Neural cell (in vitro differentiated cells): ENCODE results near the gene CPHXL2. TPM values are rescaled to one million over a fixed set of nuclear protein-coding genes. Genes with fewer than 3 reads are reported as not detected.

Experiments used
- H2AFZ ChIP-seq: fragments of 200-600, 300-800 bp; sonication (generic), shearing (Covaris generic); 2 replicates; pipeline ENCODE4 v1.6.0; 2014; ENCODE audit warnings: low read depth, mild to moderate bottlenecking, antibody characterized with exemption, low read length, moderate library complexity
- H3F3A ChIP-seq: fragments of 200-600 bp; shearing (Covaris generic); 2 replicates; pipeline ENCODE4 v1.6.1; 2016; ENCODE audit warnings: mild to moderate bottlenecking, moderate library complexity, mixed read lengths, antibody characterized with exemption, low read length; ENCODE audit not compliant: insufficient read depth, poor library complexity, severe bottlenecking
- H3K27ac ChIP-seq: fragments of 200-600, 300-800 bp; sonication (generic), shearing (Covaris generic); 2 replicates; pipeline ENCODE4 v1.5.1; 2014; ENCODE audit warnings: mild to moderate bottlenecking, low read length, moderate library complexity
- H3K27me3 ChIP-seq: fragments of 300-800, 200-600 bp; sonication (generic), shearing (Covaris generic); 2 replicates; pipeline ENCODE4 v1.6.0; 2014; ENCODE audit warnings: mild to moderate bottlenecking, low read depth, low read length, moderate library complexity; ENCODE audit not compliant: insufficient read depth
- H3K36me3 ChIP-seq: fragments of 300-800, 200-600 bp; sonication (generic), shearing (Covaris generic); 2 replicates; pipeline ENCODE4 v1.5.1; 2014; ENCODE audit warnings: mild to moderate bottlenecking, antibody characterized with exemption, low read length, moderate library complexity; ENCODE audit not compliant: insufficient read depth
- H3K4me2 ChIP-seq: fragments of 300-800, 200-600 bp; sonication (generic), shearing (Covaris generic); 2 replicates; pipeline ENCODE4 v1.6.0; 2014; ENCODE audit warnings: mild to moderate bottlenecking, low read length
- H3K4me3 ChIP-seq: fragments of 300-800, 200-600 bp; sonication (generic), shearing (Covaris generic); 2 replicates; pipeline ENCODE4 v1.5.1; 2014; ENCODE audit warnings: mild to moderate bottlenecking, low read length, moderate library complexity
- H3K79me2 ChIP-seq: fragments of 200-600 bp; shearing (Covaris generic); replicated peaks from 2 replicates; pipeline ENCODE4 v1.6.0; 2014; ENCODE audit warnings: mild to moderate bottlenecking, low read length, moderate library complexity; ENCODE audit not compliant: insufficient read depth
- H3K9ac ChIP-seq: fragments of 300-800, 200-600 bp; sonication (generic), shearing (Covaris generic); 2 replicates; pipeline ENCODE4 v1.6.1; 2016; ENCODE audit warnings: mild to moderate bottlenecking, low read length, mixed read lengths
- H3K9me2 ChIP-seq: fragments of 200-600 bp; shearing (Covaris generic); 2 replicates; pipeline ENCODE4 v1.6.1; 2016; ENCODE audit warnings: mild to moderate bottlenecking, low read length, mixed read lengths; ENCODE audit not compliant: insufficient read depth
- H3K9me3 ChIP-seq: fragments of 200-600, 300-800 bp; sonication (generic), shearing (Covaris generic); 2 replicates; pipeline ENCODE4 v1.6.1; 2016; ENCODE audit warnings: mild to moderate bottlenecking, mixed run types, low read length, moderate library complexity, mixed read lengths
- H4K20me1 ChIP-seq: fragments of 200-600 bp; shearing (Covaris generic); 2 replicates; pipeline ENCODE4 v1.6.1; 2016; ENCODE audit warnings: mild to moderate bottlenecking, mixed run types; ENCODE audit not compliant: insufficient read depth
- EP300 ChIP-seq: fragments of 450-650 bp; conservative IDR thresholded peaks from 2 replicates; pipeline ENCODE4 v1.6.1; 2014; ENCODE audit warnings: antibody characterized with exemption, mild to moderate bottlenecking, moderate library complexity; ENCODE audit not compliant: poor library complexity, severe bottlenecking
- EZH2 ChIP-seq: fragments of 200-600, 300-800 bp; shearing (Covaris generic), sonication (generic); IDR thresholded peaks from 2 replicates; pipeline ENCODE4 v1.6.1; 2014; ENCODE audit warnings: antibody characterized with exemption, low read length, borderline replicate concordance, mild to moderate bottlenecking; ENCODE audit not compliant: insufficient read depth, poor library complexity, severe bottlenecking
- MXI1 ChIP-seq: fragments of 450-650 bp; conservative IDR thresholded peaks from 2 replicates; pipeline ENCODE4 v1.6.1; 2014; ENCODE audit warnings: antibody characterized with exemption, mild to moderate bottlenecking; ENCODE audit not compliant: poor library complexity, severe bottlenecking
- POLR2AphosphoS5 ChIP-seq: IDR thresholded peaks from 2 replicates; pipeline ENCODE4 v1.6.1; 2012
- RAD21 ChIP-seq: fragments of 450-650 bp; conservative IDR thresholded peaks from 2 replicates; pipeline ENCODE4 v1.6.1; 2014; ENCODE audit warnings: antibody characterized with exemption, mild to moderate bottlenecking, moderate library complexity
- SMC3 ChIP-seq: fragments of 450-650 bp; conservative IDR thresholded peaks from 2 replicates; pipeline ENCODE4 v1.6.1; 2014; ENCODE audit warnings: antibody characterized with exemption, mild to moderate bottlenecking, moderate library complexity; ENCODE audit not compliant: poor library complexity
- TAF1 ChIP-seq: IDR thresholded peaks from 2 replicates; pipeline ENCODE4 v1.6.1; 2012; ENCODE audit warnings: low read depth
- polyA plus RNA-seq: library from polyadenylated mRNA; depleted of rRNA; stranded (reverse); fragments of >200 nt; gene quantifications from 2 replicates; pipeline ENCODE4 v1.2.3, GENCODE V29; 2014
- TF ChIP-seq, protein P1 (sequence below): IDR thresholded peaks from 2 replicates; pipeline ENCODE4 v1.6.1; 2012; ENCODE audit warnings: borderline replicate concordance
- TF ChIP-seq, protein P2 (sequence below): fragments of 450-650 bp; IDR thresholded peaks from 2 replicates; pipeline ENCODE4 v1.5.1; 2014; ENCODE audit warnings: antibody characterized with exemption, mild to moderate bottlenecking, moderate library complexity; ENCODE audit not compliant: poor library complexity, severe bottlenecking

Gene CPHXL2
- polyA plus RNA-seq, 1 donor from 2014 or later = not detected

DNA sequence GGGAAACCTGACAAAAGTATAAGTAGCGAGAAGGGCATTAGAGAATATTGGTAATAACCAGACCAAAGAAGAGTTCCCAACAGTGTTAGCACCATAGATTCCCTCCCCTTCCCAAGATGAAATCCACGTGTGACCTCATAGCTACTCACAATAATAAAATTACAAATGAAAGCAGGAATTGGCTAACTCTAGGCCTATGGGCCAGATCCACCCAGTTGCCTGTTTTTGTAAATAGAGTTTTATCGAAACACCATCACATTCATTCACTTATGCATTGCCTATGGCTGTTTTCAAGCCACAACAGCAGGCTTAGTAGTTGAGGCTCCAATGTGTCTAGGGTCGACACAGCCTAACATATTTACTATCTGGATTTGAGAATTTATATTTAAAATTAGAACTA is 41.6 kb upstream of the CPHXL2 start:
- no peaks in the 10 kb centered on the region for H3F3A ChIP-seq
- H3K36me3 ChIP-seq = no peaks in the 10 kb centered on the region
- no peaks in the 10 kb centered on the region for H3K9me2 ChIP-seq
- no peak for TF ChIP-seq SMC3
- TF ChIP-seq, protein P1, sequence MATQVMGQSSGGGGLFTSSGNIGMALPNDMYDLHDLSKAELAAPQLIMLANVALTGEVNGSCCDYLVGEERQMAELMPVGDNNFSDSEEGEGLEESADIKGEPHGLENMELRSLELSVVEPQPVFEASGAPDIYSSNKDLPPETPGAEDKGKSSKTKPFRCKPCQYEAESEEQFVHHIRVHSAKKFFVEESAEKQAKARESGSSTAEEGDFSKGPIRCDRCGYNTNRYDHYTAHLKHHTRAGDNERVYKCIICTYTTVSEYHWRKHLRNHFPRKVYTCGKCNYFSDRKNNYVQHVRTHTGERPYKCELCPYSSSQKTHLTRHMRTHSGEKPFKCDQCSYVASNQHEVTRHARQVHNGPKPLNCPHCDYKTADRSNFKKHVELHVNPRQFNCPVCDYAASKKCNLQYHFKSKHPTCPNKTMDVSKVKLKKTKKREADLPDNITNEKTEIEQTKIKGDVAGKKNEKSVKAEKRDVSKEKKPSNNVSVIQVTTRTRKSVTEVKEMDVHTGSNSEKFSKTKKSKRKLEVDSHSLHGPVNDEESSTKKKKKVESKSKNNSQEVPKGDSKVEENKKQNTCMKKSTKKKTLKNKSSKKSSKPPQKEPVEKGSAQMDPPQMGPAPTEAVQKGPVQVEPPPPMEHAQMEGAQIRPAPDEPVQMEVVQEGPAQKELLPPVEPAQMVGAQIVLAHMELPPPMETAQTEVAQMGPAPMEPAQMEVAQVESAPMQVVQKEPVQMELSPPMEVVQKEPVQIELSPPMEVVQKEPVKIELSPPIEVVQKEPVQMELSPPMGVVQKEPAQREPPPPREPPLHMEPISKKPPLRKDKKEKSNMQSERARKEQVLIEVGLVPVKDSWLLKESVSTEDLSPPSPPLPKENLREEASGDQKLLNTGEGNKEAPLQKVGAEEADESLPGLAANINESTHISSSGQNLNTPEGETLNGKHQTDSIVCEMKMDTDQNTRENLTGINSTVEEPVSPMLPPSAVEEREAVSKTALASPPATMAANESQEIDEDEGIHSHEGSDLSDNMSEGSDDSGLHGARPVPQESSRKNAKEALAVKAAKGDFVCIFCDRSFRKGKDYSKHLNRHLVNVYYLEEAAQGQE = no peak
- TF ChIP-seq EZH2 = no peak
- no peak for TF ChIP-seq MXI1
- TF ChIP-seq EP300 = no peak
- TF ChIP-seq POLR2AphosphoS5 = no peak
- TF ChIP-seq, protein P2, sequence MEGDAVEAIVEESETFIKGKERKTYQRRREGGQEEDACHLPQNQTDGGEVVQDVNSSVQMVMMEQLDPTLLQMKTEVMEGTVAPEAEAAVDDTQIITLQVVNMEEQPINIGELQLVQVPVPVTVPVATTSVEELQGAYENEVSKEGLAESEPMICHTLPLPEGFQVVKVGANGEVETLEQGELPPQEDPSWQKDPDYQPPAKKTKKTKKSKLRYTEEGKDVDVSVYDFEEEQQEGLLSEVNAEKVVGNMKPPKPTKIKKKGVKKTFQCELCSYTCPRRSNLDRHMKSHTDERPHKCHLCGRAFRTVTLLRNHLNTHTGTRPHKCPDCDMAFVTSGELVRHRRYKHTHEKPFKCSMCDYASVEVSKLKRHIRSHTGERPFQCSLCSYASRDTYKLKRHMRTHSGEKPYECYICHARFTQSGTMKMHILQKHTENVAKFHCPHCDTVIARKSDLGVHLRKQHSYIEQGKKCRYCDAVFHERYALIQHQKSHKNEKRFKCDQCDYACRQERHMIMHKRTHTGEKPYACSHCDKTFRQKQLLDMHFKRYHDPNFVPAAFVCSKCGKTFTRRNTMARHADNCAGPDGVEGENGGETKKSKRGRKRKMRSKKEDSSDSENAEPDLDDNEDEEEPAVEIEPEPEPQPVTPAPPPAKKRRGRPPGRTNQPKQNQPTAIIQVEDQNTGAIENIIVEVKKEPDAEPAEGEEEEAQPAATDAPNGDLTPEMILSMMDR = no peak
- no peak for TF ChIP-seq TAF1
- no peak for TF ChIP-seq RAD21
- H3K9ac ChIP-seq = no peak overlapping the region
- no peak overlapping the region for H2AFZ ChIP-seq
- no peak overlapping the region for H3K27ac ChIP-seq
- no peak overlapping the region for H3K4me3 ChIP-seq
- H3K79me2 ChIP-seq = no peaks in the 10 kb centered on the region
- H3K9me3 ChIP-seq = no peaks in the 10 kb centered on the region
- H3K4me2 ChIP-seq = no peak overlapping the region
- no peaks in the 10 kb centered on the region for H4K20me1 ChIP-seq
- no peaks in the 10 kb centered on the region for H3K27me3 ChIP-seq

DNA sequence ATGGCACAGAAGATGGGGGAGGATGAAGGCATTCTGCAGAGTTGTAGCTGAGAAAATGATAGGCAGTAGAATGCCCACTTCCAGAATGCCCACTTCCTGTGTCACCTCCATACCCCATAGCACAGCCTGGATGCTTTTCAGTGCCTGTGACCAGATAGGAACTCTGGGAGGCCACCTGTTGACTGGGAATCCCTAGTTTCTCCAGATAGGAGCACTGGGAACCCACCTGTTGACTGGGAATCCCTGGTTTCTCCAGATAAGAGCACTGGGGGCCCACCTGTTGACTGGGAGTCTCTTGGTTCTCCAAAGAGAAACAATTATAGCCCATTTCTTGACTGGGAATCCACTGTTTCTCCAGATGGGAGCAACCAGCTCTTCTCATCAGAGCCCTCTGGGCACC is 37.9 kb upstream of the CPHXL2 start:
- H3K9ac ChIP-seq = no peak overlapping the region
- no peaks in the 10 kb centered on the region for H3K27me3 ChIP-seq
- no peak overlapping the region for H3K4me3 ChIP-seq
- no peaks in the 10 kb centered on the region for H4K20me1 ChIP-seq
- H3K27ac ChIP-seq = no peak overlapping the region
- no peaks in the 10 kb centered on the region for H3K36me3 ChIP-seq
- no peaks in the 10 kb centered on the region for H3F3A ChIP-seq
- TF ChIP-seq, protein P1 = no peak
- TF ChIP-seq SMC3 (no peak), RAD21 (no peak), POLR2AphosphoS5 (no peak), TAF1 (no peak), MXI1 (no peak), EZH2 (no peak), EP300 (no peak)
- TF ChIP-seq, protein P2 = no peak
- no peaks in the 10 kb centered on the region for H3K9me2 ChIP-seq
- H3K9me3 ChIP-seq = peaks cover 5% of the 10 kb centered on the region
- no peaks in the 10 kb centered on the region for H3K79me2 ChIP-seq
- no peak overlapping the region for H2AFZ ChIP-seq
- no peak overlapping the region for H3K4me2 ChIP-seq
